ENCODE results near the gene GLIS1. TPM values are rescaled to one million over a fixed set of nuclear protein-coding genes. Genes with fewer than 3 reads are reported as not detected.

The GLIS1 gene
- total RNA-seq, 1 experiment from 2014 or later = 0.24 TPM

DNA sequence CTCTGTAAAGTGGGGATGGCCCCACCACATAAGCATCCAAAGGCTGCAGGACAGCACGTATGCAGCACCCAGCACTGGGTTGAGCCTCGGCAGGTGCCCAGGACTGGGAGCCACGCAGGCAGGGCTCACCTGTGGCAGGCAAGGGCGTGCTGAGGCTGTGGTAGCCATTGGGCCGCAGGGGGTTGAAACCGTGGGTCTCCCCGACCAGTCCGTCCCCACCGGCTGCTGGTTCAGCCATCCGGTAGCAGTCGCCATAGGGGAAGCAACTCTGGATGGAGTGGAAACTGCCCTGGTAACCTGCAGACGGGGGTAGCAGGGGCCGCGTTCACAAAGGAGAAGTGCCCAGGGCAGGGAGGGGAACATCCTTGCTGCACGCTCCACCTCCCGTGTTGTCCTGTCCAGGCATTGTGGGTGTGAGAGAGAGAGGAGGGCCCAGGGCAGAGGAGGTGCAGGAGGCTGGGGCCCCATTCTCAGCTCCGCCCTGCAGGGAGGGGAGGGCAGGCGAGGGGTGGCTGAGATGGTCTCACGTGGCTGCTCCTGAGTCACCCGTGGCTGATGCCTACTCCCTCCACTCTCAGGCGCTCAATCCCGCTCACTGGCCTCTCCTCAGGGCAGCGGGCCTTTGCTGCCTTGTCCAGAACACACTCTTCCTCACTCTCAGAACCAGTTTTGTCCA is 229.8 kb downstream of the GLIS1 start:
- H3K36me3 Mint-ChIP-seq = no peaks in the 10 kb centered on the region
- ChIA-PET POLR2A (no interaction called here), CTCF (interaction anchor here (1.2 to 1.7 kb wide), 2 partner anchors 33 to 85 kb away, joined by 3 to 8 read pairs; no protein-coding TSS in a partner anchor)
- no peak for DNase-seq (ENCODE audit: low spot score)
- H3K9me3 Mint-ChIP-seq = no peaks in the 10 kb centered on the region
- TF ChIP-seq ELF4 (CRISPR knock-in tag; IDR thresholded peaks at IDR 0.05; ENCODE audit: low read depth) = no peak
- TF ChIP-seq NFATC4 (CRISPR knock-in tag; IDR thresholded peaks at IDR 0.05) = no peak
- TF ChIP-seq JUN (CRISPR knock-in tag; IDR thresholded peaks at IDR 0.05) = no peak
- no peak for TF ChIP-seq JAZF1 (CRISPR knock-in tag; IDR thresholded peaks at IDR 0.05)
- no peak for TF ChIP-seq ZNF219 (CRISPR knock-in tag; IDR thresholded peaks at IDR 0.05; ENCODE audit: borderline replicate concordance)
- no peak for TF ChIP-seq ZBTB43 (CRISPR knock-in tag; IDR thresholded peaks at IDR 0.05)
- TF ChIP-seq, protein P1, sequence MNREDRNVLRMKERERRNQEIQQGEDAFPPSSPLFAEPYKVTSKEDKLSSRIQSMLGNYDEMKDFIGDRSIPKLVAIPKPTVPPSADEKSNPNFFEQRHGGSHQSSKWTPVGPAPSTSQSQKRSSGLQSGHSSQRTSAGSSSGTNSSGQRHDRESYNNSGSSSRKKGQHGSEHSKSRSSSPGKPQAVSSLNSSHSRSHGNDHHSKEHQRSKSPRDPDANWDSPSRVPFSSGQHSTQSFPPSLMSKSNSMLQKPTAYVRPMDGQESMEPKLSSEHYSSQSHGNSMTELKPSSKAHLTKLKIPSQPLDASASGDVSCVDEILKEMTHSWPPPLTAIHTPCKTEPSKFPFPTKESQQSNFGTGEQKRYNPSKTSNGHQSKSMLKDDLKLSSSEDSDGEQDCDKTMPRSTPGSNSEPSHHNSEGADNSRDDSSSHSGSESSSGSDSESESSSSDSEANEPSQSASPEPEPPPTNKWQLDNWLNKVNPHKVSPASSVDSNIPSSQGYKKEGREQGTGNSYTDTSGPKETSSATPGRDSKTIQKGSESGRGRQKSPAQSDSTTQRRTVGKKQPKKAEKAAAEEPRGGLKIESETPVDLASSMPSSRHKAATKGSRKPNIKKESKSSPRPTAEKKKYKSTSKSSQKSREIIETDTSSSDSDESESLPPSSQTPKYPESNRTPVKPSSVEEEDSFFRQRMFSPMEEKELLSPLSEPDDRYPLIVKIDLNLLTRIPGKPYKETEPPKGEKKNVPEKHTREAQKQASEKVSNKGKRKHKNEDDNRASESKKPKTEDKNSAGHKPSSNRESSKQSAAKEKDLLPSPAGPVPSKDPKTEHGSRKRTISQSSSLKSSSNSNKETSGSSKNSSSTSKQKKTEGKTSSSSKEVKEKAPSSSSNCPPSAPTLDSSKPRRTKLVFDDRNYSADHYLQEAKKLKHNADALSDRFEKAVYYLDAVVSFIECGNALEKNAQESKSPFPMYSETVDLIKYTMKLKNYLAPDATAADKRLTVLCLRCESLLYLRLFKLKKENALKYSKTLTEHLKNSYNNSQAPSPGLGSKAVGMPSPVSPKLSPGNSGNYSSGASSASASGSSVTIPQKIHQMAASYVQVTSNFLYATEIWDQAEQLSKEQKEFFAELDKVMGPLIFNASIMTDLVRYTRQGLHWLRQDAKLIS (CRISPR knock-in tag; IDR thresholded peaks at IDR 0.05; ENCODE audit: borderline replicate concordance) = no peak
- TF ChIP-seq, protein P2, sequence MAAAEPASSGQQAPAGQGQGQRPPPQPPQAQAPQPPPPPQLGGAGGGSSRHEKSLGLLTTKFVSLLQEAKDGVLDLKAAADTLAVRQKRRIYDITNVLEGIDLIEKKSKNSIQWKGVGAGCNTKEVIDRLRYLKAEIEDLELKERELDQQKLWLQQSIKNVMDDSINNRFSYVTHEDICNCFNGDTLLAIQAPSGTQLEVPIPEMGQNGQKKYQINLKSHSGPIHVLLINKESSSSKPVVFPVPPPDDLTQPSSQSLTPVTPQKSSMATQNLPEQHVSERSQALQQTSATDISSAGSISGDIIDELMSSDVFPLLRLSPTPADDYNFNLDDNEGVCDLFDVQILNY (CRISPR knock-in tag; IDR thresholded peaks at IDR 0.05) = no peak
- TF ChIP-seq, protein P3, sequence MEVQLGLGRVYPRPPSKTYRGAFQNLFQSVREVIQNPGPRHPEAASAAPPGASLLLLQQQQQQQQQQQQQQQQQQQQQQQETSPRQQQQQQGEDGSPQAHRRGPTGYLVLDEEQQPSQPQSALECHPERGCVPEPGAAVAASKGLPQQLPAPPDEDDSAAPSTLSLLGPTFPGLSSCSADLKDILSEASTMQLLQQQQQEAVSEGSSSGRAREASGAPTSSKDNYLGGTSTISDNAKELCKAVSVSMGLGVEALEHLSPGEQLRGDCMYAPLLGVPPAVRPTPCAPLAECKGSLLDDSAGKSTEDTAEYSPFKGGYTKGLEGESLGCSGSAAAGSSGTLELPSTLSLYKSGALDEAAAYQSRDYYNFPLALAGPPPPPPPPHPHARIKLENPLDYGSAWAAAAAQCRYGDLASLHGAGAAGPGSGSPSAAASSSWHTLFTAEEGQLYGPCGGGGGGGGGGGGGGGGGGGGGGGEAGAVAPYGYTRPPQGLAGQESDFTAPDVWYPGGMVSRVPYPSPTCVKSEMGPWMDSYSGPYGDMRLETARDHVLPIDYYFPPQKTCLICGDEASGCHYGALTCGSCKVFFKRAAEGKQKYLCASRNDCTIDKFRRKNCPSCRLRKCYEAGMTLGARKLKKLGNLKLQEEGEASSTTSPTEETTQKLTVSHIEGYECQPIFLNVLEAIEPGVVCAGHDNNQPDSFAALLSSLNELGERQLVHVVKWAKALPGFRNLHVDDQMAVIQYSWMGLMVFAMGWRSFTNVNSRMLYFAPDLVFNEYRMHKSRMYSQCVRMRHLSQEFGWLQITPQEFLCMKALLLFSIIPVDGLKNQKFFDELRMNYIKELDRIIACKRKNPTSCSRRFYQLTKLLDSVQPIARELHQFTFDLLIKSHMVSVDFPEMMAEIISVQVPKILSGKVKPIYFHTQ (CRISPR knock-in tag; IDR thresholded peaks at IDR 0.05) = no peak
- TF ChIP-seq, protein P4, sequence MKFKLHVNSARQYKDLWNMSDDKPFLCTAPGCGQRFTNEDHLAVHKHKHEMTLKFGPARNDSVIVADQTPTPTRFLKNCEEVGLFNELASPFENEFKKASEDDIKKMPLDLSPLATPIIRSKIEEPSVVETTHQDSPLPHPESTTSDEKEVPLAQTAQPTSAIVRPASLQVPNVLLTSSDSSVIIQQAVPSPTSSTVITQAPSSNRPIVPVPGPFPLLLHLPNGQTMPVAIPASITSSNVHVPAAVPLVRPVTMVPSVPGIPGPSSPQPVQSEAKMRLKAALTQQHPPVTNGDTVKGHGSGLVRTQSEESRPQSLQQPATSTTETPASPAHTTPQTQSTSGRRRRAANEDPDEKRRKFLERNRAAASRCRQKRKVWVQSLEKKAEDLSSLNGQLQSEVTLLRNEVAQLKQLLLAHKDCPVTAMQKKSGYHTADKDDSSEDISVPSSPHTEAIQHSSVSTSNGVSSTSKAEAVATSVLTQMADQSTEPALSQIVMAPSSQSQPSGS (CRISPR knock-in tag; IDR thresholded peaks at IDR 0.05; ENCODE audit: borderline replicate concordance, low read depth) = no peak
- no peak for TF ChIP-seq SMAD3 (CRISPR knock-in tag; IDR thresholded peaks at IDR 0.05; ENCODE audit: borderline replicate concordance)
- no peak for TF ChIP-seq CBFB (CRISPR knock-in tag; IDR thresholded peaks at IDR 0.05; ENCODE audit: low read depth)
- TF ChIP-seq GTF2I (CRISPR knock-in tag; conservative IDR thresholded peaks at IDR 0.05) = no peak
- TF ChIP-seq CDX4 (CRISPR knock-in tag; IDR thresholded peaks at IDR 0.05; ENCODE audit: borderline replicate concordance) = no peak
- no peak for TF ChIP-seq NFYB (CRISPR knock-in tag; conservative IDR thresholded peaks at IDR 0.05; ENCODE audit: low read depth)
- no peak for TF ChIP-seq FOXP1 (CRISPR knock-in tag; IDR thresholded peaks at IDR 0.05; ENCODE audit: borderline replicate concordance)
- ATAC-seq = no peak
- H3K27ac Mint-ChIP-seq = 0 out of 2 replicates have a peak overlapping the region, but pooled peaks have one; percentile 24
- no peaks in the 10 kb centered on the region for H3K27me3 Mint-ChIP-seq (ENCODE audit: low read depth)
- H3K4me1 Mint-ChIP-seq = peaks cover 14% of the 10 kb centered on the region; the same call in 1 of the 2 replicates
- no peak overlapping the region for H3K4me3 Mint-ChIP-seq
